SIG-M5 (cell line): ENCODE measurements around the gene SLC25A22.

ENCODE experiments used
- DNase-seq: peaks from one replicate; lab custom pipeline; 2025; lab: John Stamatoyannopoulos, UW

Gene SLC25A22

GRCh38 chr11:803467-803742 is 5.3 kb upstream of the SLC25A22 start:
- no peak for DNase-seq

GRCh38 chr11:802693-803466 is 4.8 kb upstream of the SLC25A22 start:
- DNase-seq: no peak

- no peak for DNase-seq
These were observed 4.0 kb upstream of the SLC25A22 start for GRCh38 chr11:802018-802617.

GRCh38 chr11:801097-801780 is 3.2 kb upstream of the SLC25A22 start:
- DNase-seq: no peak

GRCh38 chr11:800473-800872 is 2.4 kb upstream of the SLC25A22 start:
- no peak for DNase-seq

- DNase-seq: no peak
These were observed 1.7 kb upstream of the SLC25A22 start for GRCh38 chr11:799641-800316.

GRCh38 chr11:797296-798092 is 587 bp downstream of the SLC25A22 start:
- DNase-seq: peak; percentile 67

GRCh38 chr11:796565-797295 is 1.4 kb downstream of the SLC25A22 start:
- DNase-seq: no peak

GRCh38 chr11:795634-796564 is 2.2 kb downstream of the SLC25A22 start:
- no peak for DNase-seq

GRCh38 chr11:794766-795633 is 3.1 kb downstream of the SLC25A22 start:
- no peak for DNase-seq

GRCh38 chr11:794013-794765 is 3.9 kb downstream of the SLC25A22 start:
- DNase-seq: no peak

GRCh38 chr11:793556-793955 is 4.5 kb downstream of the SLC25A22 start:
- no peak for DNase-seq

- DNase-seq: no peak
These were observed 5.2 kb downstream of the SLC25A22 start for GRCh38 chr11:792873-793272.

- DNase-seq: no peak
These were observed 5.6 kb downstream of the SLC25A22 start for GRCh38 chr11:792535-792821.

- DNase-seq: no peak
These were observed 6.2 kb downstream of the SLC25A22 start for GRCh38 chr11:791658-792534.

- DNase-seq: no peak
These were observed 7.1 kb downstream of the SLC25A22 start for GRCh38 chr11:790721-791564.

- no peak for DNase-seq
These were observed 8.1 kb downstream of the SLC25A22 start, which contains the start of gene CEND1 for GRCh38 chr11:789943-790342. Gene CEND1, minus strand, starts transcription at chr11:790090. Its CDS starts 1,514 bp downstream, at chr11:788576.
